ENCODE results near the gene POU2F2.

DNA sequence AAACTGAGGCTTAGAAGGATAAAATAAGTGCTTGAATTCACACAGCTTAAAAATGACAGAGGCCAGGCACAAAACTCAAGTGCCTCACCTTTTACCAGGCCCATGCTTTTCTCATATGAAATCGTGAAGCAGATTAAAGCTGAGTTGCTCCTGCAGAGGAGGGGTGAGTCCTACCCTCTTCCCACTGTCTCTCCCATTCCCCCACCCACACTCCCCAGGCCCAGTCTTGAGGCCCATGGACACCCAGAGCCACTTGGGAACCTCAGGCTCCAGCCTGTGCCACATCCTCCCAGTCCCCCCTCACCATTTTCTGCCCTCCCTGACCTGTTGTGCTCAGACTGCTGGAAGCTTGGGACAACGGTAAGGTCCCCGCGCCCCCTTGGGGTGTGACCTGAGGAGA, 38.7 kb downstream of the POU2F2 start:
- TF ChIP-seq CTCF (IDR thresholded peaks at IDR 0.05) (no peak), POLR2A (IDR thresholded peaks at IDR 0.05) (no peak)

Measured in adrenal gland (tissue), 5 donors.